NT2/D1 (cell line): Measurements from ENCODE around the gene RPP25L.

Experiments used
- DNase-seq: peaks from one replicate; pipeline ENCODE4 v3.0.0-alpha.2; 2011; ENCODE audit warnings: low read depth, low spot score
- H3K27me3 ChIP-seq: 2 replicates; pipeline ENCODE4 v1.6.0; 2011; ENCODE audit warnings: mild to moderate bottlenecking; ENCODE audit not compliant: insufficient read length, insufficient read depth
- H3K36me3 ChIP-seq: 2 replicates; pipeline ENCODE4 v1.6.1; 2011; ENCODE audit warnings: mild to moderate bottlenecking, low read length, mixed read lengths; ENCODE audit not compliant: insufficient read depth, insufficient read length
- H3K4me1 ChIP-seq: 2 replicates; pipeline ENCODE4 v1.5.1; 2011; ENCODE audit not compliant: insufficient read depth, insufficient read length
- H3K4me3 ChIP-seq: 2 replicates; pipeline ENCODE4 v1.5.1; 2011; ENCODE audit warnings: low read depth; ENCODE audit not compliant: insufficient read length
- H3K9ac ChIP-seq: 2 replicates; pipeline ENCODE4 v1.6.0; 2011; ENCODE audit warnings: low read depth; ENCODE audit not compliant: insufficient read length
- H3K9me3 ChIP-seq: 2 replicates; pipeline ENCODE4 v1.5.1; 2011; ENCODE audit warnings: mild to moderate bottlenecking, low read length; ENCODE audit not compliant: insufficient read depth
- SUZ12 ChIP-seq: IDR thresholded peaks from 2 replicates; pipeline ENCODE4 v1.6.1; 2011; ENCODE audit not compliant: insufficient read length, insufficient read depth; ENCODE audit errors: extremely low read depth
- YY1 ChIP-seq: IDR thresholded peaks from 2 replicates; pipeline ENCODE4 v1.6.1; 2011; ENCODE audit not compliant: insufficient read length, insufficient read depth
- ZNF274 ChIP-seq: IDR thresholded peaks from 2 replicates; pipeline ENCODE4 v1.6.1; 2011; ENCODE audit warnings: mild to moderate bottlenecking, low read depth, low read length

The RPP25L gene

GRCh38 chr9:34603610-34604231 is 8.2 kb downstream of the RPP25L start:
- Histone ChIP-seq H3K4me1 (peaks cover 15% of the 10 kb centered on the region), H3K36me3 (no peaks in the 10 kb centered on the region), H3K9me3 (no peaks in the 10 kb centered on the region), H3K27me3 (no peaks in the 10 kb centered on the region), H3K9ac (no peak overlapping the region), H3K4me3 (no peak overlapping the region)
- TF ChIP-seq YY1 (no peak), SUZ12 (no peak), ZNF274 (no peak)
- DNase-seq, result peak; percentile 68

- Histone ChIP-seq H3K4me3 (no peak overlapping the region), H3K27me3 (no peaks in the 10 kb centered on the region), H3K4me1 (peaks cover 12% of the 10 kb centered on the region), H3K9me3 (no peaks in the 10 kb centered on the region), H3K9ac (no peak overlapping the region), H3K36me3 (no peaks in the 10 kb centered on the region)
- DNase-seq, result no peak
- TF ChIP-seq YY1 (no peak), SUZ12 (no peak), ZNF274 (no peak)
These were observed 9.8 kb downstream of the RPP25L start for GRCh38 chr9:34601937-34602573.

- no peaks in the 10 kb centered on the region for H3K9me3 ChIP-seq
- no peaks in the 10 kb centered on the region for H3K27me3 ChIP-seq
- H3K36me3 ChIP-seq, result no peaks in the 10 kb centered on the region
- H3K4me3 ChIP-seq, result no peak overlapping the region
- peaks cover 12% of the 10 kb centered on the region for H3K4me1 ChIP-seq
- TF ChIP-seq YY1, result no peak
- TF ChIP-seq ZNF274, result no peak
- no peak for TF ChIP-seq SUZ12
- H3K9ac ChIP-seq, result no peak overlapping the region
- no peak for DNase-seq
These were observed 11.0 kb downstream of the RPP25L start for GRCh38 chr9:34600908-34601307.

DNA sequence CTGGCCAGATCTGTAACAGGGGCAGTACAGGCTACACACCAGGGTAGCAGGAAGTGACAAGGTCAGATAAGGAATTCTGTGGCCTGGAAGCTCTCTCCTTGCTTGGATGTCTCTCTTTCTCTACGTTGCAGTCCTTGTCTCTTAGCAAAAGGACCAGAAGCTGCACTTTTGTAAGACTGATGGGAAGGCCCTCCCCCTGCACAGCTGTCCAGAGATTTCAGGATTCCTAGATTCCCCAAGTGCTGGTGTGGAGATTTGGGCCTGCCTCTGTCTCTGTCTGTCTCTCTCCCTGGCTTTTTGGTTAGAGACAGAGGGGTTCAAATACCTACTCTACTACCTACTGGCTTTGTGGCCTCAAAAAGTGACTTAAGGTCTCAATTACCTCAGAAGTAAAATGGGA is 12.4 kb downstream of the RPP25L start:
- Histone ChIP-seq H3K4me3 (no peak overlapping the region), H3K27me3 (no peaks in the 10 kb centered on the region), H3K9me3 (no peaks in the 10 kb centered on the region), H3K36me3 (no peaks in the 10 kb centered on the region), H3K4me1 (peaks cover 12% of the 10 kb centered on the region), H3K9ac (no peak overlapping the region)
- TF ChIP-seq ZNF274 (no peak), YY1 (no peak), SUZ12 (no peak)
- DNase-seq, result no peak

DNA sequence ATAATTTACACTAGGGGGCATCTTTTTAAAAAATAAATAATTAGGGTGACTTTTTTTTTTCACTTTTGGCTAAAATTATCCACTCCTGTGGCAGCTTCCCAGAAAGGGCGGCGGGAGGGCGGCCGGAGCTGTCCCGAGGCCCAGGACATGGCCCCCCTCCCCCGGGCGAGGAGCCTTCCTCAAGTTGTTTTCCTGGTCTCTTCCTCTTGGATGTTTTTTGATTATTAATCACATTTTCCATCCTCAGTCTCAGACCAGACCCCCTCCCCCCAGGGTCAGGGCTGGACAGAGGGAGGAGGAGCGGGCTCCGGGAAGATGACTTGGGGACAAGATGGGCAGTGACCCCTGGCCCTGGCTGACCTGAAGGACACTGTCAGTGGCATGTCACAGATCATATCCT is 17.7 kb downstream of the RPP25L start:
- H3K27me3 ChIP-seq, result peaks cover 42% of the 10 kb centered on the region
- H3K9me3 ChIP-seq, result no peaks in the 10 kb centered on the region
- TF ChIP-seq YY1 (no peak), ZNF274 (no peak), SUZ12 (no peak)
- H3K9ac ChIP-seq, result no peak overlapping the region
- peaks cover 23% of the 10 kb centered on the region for H3K4me1 ChIP-seq
- DNase-seq, result no peak
- H3K36me3 ChIP-seq, result no peaks in the 10 kb centered on the region
- H3K4me3 ChIP-seq, result no peak overlapping the region

DNA sequence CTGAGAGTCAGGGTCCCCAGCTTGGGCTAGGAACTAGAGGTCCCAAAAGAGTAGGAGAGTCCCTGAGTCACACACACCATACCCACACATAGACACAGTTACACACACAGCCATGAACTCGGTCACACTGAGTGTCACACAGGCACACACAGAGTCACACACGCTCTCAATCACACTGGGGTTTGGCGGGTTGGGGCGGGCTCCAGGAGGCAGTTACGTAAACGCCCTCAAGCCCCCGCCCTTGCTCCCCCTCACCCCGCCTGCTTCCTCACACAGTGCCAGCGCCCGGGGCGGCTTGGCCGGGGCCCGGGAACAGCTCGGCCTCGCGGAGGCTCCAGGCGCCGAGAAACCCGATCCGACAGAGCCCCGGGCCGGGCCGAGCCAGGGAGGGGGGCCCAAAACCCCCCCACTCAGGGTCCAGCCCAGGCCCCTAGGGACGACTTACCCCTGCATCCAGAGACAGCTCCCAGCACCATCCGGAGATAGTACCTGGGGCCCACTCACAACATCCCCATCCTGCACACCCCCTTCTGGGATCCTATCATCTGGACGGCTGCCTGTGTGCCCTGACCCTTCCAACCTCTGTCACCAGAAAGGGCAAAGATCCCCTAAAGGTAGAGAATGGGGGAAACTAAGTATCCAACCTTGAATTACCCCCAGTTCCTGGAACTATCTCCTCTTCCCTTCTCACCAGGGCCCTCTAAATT is 18.8 kb downstream of the RPP25L start:
- DNase-seq, result no peak

GRCh38 chr9:34591917-34592866 is 19.7 kb downstream of the RPP25L start:
- Histone ChIP-seq H3K9ac (no peak overlapping the region), H3K4me3 (peak overlapping the region; percentile 3), H3K27me3 (peaks cover 62% of the 10 kb centered on the region), H3K9me3 (no peaks in the 10 kb centered on the region), H3K4me1 (peaks cover 30% of the 10 kb centered on the region), H3K36me3 (no peaks in the 10 kb centered on the region)
- no peak for DNase-seq
- TF ChIP-seq SUZ12 (no peak), YY1 (no peak), ZNF274 (no peak)

More for the DNA sequence above, 18.8 kb downstream of the RPP25L start:
- peak overlapping the region; percentile 53 for H3K9ac ChIP-seq
- no peaks in the 10 kb centered on the region for H3K9me3 ChIP-seq
- peaks cover 30% of the 10 kb centered on the region for H3K4me1 ChIP-seq
- peaks cover 54% of the 10 kb centered on the region for H3K27me3 ChIP-seq
- no peak for TF ChIP-seq YY1
- peak overlapping the region; percentile 3 for H3K4me3 ChIP-seq
- no peaks in the 10 kb centered on the region for H3K36me3 ChIP-seq
